ENCODE measurements around the gene EOLA2.

- TF ChIP-seq EZH2 (IDR thresholded peaks at IDR 0.05; ENCODE audit: borderline replicate concordance, control insufficient read depth, low read depth, low read length) (no peak), NFYA (IDR thresholded peaks at IDR 0.05; ENCODE audit: borderline replicate concordance, low read depth, low read length) (no peak), BHLHE40 (IDR thresholded peaks at IDR 0.05; ENCODE audit: borderline replicate concordance in 1 of 2, low read depth in 2 of 2, low read length in 1 of 2) (no peak), CTCF (IDR thresholded peaks at IDR 0.05 in 2 of 3, conservative IDR thresholded peaks at IDR 0.05 in 1 of 3; ENCODE audit: control insufficient read depth in 2 of 3, extremely low read depth in 1 of 3, insufficient read depth in 1 of 3, low read depth in 3 of 3, low read length in 3 of 3) (no peak), MYC (IDR thresholded peaks at IDR 0.05; ENCODE audit: insufficient read depth, insufficient read length, insufficient replicate concordance, low read length, severe bottlenecking) (no peak), KDM1A (IDR thresholded peaks at IDR 0.05; ENCODE audit: borderline replicate concordance) (no peak), SUZ12 (IDR thresholded peaks at IDR 0.05; ENCODE audit: unreplicated experiment) (no peak), POLR2AphosphoS5 (IDR thresholded peaks at IDR 0.05; ENCODE audit: low read length) (no peak), POLR2A (IDR thresholded peaks at IDR 0.05; ENCODE audit: low read depth, low read length) (peak; percentile 65), FOXM1 (IDR thresholded peaks at IDR 0.05; ENCODE audit: low read depth, low read length) (no peak), ZBTB40 (IDR thresholded peaks at IDR 0.05; ENCODE audit: borderline replicate concordance) (no peak), ZNF274 (IDR thresholded peaks at IDR 0.05; ENCODE audit: insufficient read depth, insufficient read length) (no peak)
- TF ChIP-seq, protein P1, sequence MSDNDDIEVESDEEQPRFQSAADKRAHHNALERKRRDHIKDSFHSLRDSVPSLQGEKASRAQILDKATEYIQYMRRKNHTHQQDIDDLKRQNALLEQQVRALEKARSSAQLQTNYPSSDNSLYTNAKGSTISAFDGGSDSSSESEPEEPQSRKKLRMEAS (IDR thresholded peaks at IDR 0.05; ENCODE audit: low read depth, low read length) = no peak
- TF ChIP-seq, protein P2, sequence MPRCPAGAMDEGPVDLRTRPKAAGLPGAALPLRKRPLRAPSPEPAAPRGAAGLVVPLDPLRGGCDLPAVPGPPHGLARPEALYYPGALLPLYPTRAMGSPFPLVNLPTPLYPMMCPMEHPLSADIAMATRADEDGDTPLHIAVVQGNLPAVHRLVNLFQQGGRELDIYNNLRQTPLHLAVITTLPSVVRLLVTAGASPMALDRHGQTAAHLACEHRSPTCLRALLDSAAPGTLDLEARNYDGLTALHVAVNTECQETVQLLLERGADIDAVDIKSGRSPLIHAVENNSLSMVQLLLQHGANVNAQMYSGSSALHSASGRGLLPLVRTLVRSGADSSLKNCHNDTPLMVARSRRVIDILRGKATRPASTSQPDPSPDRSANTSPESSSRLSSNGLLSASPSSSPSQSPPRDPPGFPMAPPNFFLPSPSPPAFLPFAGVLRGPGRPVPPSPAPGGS (IDR thresholded peaks at IDR 0.05; ENCODE audit: borderline replicate concordance, insufficient read depth, low read depth, low read length, poor library complexity, severe bottlenecking) = no peak
These were observed 1.3 kb upstream of the EOLA2 start for GRCh38 chrX:149939655-149939904.

Data from GM12878 (cell line).